Measurements from ENCODE around the gene LUC7L3.
"Not testable (repeated sequence)": the region's sequence is repeated elsewhere in the genome, so short reads cannot be mapped to it uniquely, and the experiment has no call there.

The LUC7L3 gene

DNA sequence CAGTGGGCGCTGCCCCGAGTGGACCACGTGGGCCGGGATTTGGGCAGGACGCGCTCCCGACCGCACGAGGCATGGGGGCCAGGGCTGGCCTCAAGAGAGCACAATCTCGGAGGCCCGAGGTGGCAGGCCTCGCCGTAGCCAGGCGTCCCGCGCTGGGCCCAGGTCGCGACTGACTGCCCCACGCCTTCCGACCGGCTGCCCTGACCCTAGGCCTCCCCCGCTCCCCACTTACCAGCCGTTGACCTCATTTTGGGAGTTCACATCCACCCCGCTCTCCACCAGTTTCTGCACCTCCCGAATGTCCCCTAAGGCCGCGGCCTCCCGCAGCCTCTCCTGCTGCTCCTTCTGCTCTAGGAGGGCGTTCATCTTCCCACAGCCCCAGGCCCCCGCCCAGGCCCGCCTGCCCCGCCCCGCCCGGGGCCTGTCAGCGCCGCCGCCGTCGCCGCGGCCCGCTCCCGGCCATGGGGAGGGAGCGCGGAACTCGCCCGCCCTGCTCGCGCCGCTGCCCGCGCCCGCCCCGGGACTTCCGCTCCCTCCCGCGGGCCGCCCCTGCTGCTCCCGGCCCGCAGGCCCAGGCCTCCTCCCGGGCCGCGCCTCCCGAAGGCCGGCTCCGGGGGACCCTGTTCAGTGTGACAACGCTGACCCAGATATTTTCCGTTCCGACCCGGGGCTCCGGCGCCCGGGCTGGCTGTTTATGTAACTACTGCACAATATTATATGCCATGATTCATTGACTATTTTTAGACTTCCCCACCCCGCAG lies 11.9 kb upstream of the LUC7L3 start, which contains the start of gene ANKRD40:
Gene ANKRD40 (minus strand): TSS at position 626 of the 761 bp plus-strand sequence. CDS start 260 bp downstream, at position 366.
- peak; percentile 88 for ATAC-seq (replicated peaks; ENCODE audit: extremely low read depth, poor library complexity, severe bottlenecking)
- Mint-ChIP-seq H3K27me3 (no peaks in the 10 kb centered on the region), H3K4me1 (peaks cover 33% of the 10 kb centered on the region)

DNA sequence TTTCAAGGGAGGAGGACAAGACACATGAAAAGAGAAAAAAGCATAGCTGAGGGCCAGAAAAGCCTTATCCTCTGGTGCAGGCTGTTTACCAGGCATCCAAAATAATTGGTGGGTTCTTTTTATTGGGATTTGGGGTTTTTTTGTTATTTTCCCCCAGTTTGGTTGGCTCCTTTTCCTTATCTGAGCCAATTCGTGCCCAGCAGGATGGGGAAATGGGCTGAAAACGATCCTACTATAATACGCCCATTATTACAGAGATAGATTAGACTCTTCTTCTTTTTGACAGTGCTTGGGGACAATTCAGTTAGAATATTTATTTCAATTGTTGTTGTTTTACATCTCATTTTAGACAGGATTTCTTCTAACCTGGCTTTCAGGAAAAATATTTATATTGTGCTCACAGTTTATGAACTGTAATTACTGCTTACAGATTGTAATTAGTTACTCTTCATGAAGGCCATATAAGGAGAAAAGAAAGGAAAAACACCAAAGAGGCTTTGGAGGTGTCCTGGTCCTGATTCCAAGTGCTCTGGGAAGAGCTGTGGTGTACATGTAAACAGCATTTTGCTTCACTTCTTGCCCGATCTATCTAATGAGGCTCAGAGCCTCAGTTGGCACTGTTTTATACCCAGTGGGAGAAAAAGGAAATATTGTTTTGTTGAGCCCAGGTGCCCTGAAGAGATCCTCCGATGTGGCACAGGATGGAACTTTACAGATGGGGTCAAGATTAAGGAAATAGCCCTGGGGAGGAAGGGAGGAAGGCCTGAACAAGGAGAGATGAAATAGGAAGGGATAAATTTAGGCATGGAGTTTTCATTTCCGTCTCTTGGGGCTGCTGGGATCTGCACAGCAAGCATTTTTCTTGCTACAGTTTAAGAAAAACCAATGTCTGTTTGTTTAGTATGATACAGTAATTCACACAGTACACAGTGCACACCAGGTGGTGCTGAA lies 11.1 kb upstream of the LUC7L3 start:
- ATAC-seq (replicated peaks; ENCODE audit: extremely low read depth, poor library complexity, severe bottlenecking) = no peak
- Mint-ChIP-seq H3K4me1 (peaks cover 30% of the 10 kb centered on the region), H3K27me3 (no peaks in the 10 kb centered on the region), H3K9me3 (no peaks in the 10 kb centered on the region), H3K36me3 (ENCODE audit: insufficient read depth) (peaks cover 19% of the 10 kb centered on the region), H3K4me3 (peak overlapping the region; percentile 93), H3K27ac (ENCODE audit: low read depth) (peak overlapping the region; percentile 97)
- DNase-seq (ENCODE audit: low spot score in 2 of 2) = no peak

More for the DNA sequence above, 11.9 kb upstream of the LUC7L3 start, which contains the start of gene ANKRD40:
- Mint-ChIP-seq H3K36me3 (ENCODE audit: insufficient read depth) (peaks cover 20% of the 10 kb centered on the region), H3K27ac (ENCODE audit: low read depth) (peak within 1 kb of the TSS; percentile 97), H3K9me3 (no peaks in the 10 kb centered on the region), H3K4me3 (peak within 1 kb of the TSS; percentile 93)
- DNase-seq (ENCODE audit: low spot score in 2 of 2) = peak; percentile 90 to 92

DNA sequence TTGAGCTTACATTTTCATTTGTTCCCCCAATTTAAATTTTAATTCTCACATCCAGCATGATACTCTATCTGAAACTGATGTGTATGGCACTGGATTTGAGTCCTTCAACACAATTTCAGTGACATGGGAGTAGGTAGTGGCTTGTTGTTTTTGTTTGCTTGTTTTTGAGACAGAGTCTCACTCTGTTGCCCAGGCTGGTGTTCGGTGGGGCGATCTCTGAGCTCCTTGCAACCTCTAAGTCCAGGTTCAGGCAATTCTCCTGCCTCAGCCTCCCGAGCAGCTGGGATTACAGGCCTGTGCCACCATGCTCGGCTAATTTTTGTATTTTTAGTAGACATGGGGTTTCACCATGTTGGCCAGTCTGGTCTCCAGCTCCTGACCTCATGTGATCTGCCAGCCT lies 10.3 kb upstream of the LUC7L3 start:
- Mint-ChIP-seq H3K4me1 (peaks cover 23% of the 10 kb centered on the region), H3K27ac (ENCODE audit: low read depth) (peak overlapping the region; percentile 97), H3K36me3 (ENCODE audit: insufficient read depth) (peaks cover 16% of the 10 kb centered on the region), H3K4me3 (peak overlapping the region; percentile 93)
- not testable (repeated sequence) for ATAC-seq (replicated peaks; ENCODE audit: extremely low read depth, poor library complexity, severe bottlenecking); DNase-seq (ENCODE audit: low spot score in 2 of 2); H3K27me3 Mint-ChIP-seq; H3K9me3 Mint-ChIP-seq

DNA sequence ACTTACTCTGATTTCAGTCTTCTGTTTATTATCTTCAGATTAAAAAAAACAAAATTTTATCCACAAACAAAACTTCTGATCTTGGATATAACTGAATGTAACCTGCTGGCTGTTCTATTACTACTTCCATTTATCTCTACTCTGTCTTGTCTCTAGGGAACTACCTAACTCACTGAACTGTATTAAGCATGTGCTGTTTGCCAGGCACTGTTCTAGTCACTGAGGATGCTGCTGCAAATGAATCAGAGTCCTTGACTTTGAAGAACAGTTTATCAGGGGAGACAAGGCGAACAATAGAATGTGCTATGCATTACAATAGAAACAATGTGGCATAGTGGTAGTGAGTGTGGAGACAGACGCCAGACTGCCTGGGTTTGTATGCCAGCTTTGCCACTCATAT lies 9.4 kb upstream of the LUC7L3 start:
- Mint-ChIP-seq H3K36me3 (ENCODE audit: insufficient read depth) (peaks cover 16% of the 10 kb centered on the region), H3K4me3 (no peak overlapping the region), H3K27me3 (no peaks in the 10 kb centered on the region), H3K4me1 (peaks cover 17% of the 10 kb centered on the region), H3K27ac (ENCODE audit: low read depth) (no peak overlapping the region), H3K9me3 (no peaks in the 10 kb centered on the region)
- no peak for DNase-seq (ENCODE audit: low spot score in 2 of 2)
- ATAC-seq (replicated peaks; ENCODE audit: extremely low read depth, poor library complexity, severe bottlenecking) = no peak

DNA sequence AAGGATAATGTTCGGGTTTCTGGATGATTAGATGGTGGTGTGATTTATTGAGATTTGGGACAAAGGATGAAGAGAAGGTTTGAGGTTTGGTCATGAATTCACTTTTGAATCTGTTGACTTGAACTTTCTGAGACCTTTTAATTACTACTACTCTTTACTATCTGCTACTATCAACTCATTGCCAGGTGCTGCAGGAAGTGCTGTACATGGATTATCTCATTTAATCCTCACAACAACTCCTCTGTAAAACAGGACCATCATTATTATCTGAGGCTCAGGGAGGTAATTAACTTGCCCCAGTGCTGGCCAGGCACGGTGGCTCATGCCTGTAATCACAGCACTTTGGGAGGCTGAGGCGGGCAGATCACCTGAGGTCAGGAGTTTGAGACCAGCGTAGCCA lies 8.8 kb upstream of the LUC7L3 start:
- H3K4me3 Mint-ChIP-seq = no peak overlapping the region
- H3K4me1 Mint-ChIP-seq = peaks cover 15% of the 10 kb centered on the region
- no peaks in the 10 kb centered on the region for H3K9me3 Mint-ChIP-seq
- no peaks in the 10 kb centered on the region for H3K27me3 Mint-ChIP-seq
- ATAC-seq (replicated peaks; ENCODE audit: extremely low read depth, poor library complexity, severe bottlenecking) = no peak
- no peak overlapping the region for H3K27ac Mint-ChIP-seq (ENCODE audit: low read depth)
- no peak for DNase-seq (ENCODE audit: low spot score in 2 of 2)
- peaks cover 16% of the 10 kb centered on the region for H3K36me3 Mint-ChIP-seq (ENCODE audit: insufficient read depth)

DNA sequence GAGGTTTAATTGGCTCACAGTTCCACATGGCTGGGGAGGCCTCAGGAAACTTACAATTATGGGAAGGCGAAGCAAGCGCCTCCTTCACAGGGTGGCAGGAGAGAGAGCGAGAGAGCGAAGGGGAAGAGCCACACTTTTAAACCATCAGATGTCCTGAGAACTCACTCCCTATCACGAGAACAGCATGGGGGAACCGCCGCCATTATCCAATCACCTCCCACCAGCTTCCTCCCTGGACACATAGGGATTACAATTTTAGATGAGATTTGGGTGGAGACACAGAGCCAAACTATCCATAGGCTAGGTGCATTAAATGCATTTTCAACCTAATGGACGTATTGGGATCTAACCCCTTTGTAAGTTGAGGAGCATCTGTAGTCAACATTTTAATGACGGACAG lies 6.8 kb upstream of the LUC7L3 start:
- no peak overlapping the region for H3K27ac Mint-ChIP-seq (ENCODE audit: low read depth)
- DNase-seq (ENCODE audit: low spot score in 2 of 2) (no peak), ATAC-seq (replicated peaks; ENCODE audit: extremely low read depth, poor library complexity, severe bottlenecking) (no peak)
- H3K4me1 Mint-ChIP-seq = peaks cover 14% of the 10 kb centered on the region
- H3K4me3 Mint-ChIP-seq = no peak overlapping the region
- no peaks in the 10 kb centered on the region for H3K9me3 Mint-ChIP-seq
- H3K36me3 Mint-ChIP-seq (ENCODE audit: insufficient read depth) = peaks cover 11% of the 10 kb centered on the region
- no peaks in the 10 kb centered on the region for H3K27me3 Mint-ChIP-seq

DNA sequence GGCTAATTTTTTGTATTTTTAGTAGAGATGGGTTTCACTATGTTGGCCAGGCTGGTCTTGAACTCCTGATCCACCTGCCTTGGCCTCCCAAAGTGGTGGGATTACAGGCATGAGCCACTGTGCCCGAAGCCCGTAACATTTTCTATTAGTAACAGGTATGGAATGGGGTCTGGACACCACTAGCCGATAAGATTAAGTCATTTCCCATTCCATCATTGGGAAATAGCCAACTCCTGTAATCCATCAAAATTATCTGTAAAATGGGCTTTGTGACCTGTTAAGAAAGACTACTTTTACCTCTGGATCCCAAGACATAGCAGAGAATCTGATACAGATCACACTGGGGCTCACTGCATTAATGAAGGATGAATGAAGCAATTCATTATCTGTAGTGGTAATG lies 3.9 kb upstream of the LUC7L3 start:
- Mint-ChIP-seq H3K4me1 (peaks cover 11% of the 10 kb centered on the region), H3K27me3 (no peaks in the 10 kb centered on the region), H3K27ac (ENCODE audit: low read depth) (no peak overlapping the region), H3K4me3 (no peak overlapping the region), H3K9me3 (no peaks in the 10 kb centered on the region), H3K36me3 (ENCODE audit: insufficient read depth) (peaks cover 12% of the 10 kb centered on the region)
- ATAC-seq (replicated peaks; ENCODE audit: extremely low read depth, poor library complexity, severe bottlenecking) (no peak), DNase-seq (ENCODE audit: low spot score in 2 of 2) (no peak)

DNA sequence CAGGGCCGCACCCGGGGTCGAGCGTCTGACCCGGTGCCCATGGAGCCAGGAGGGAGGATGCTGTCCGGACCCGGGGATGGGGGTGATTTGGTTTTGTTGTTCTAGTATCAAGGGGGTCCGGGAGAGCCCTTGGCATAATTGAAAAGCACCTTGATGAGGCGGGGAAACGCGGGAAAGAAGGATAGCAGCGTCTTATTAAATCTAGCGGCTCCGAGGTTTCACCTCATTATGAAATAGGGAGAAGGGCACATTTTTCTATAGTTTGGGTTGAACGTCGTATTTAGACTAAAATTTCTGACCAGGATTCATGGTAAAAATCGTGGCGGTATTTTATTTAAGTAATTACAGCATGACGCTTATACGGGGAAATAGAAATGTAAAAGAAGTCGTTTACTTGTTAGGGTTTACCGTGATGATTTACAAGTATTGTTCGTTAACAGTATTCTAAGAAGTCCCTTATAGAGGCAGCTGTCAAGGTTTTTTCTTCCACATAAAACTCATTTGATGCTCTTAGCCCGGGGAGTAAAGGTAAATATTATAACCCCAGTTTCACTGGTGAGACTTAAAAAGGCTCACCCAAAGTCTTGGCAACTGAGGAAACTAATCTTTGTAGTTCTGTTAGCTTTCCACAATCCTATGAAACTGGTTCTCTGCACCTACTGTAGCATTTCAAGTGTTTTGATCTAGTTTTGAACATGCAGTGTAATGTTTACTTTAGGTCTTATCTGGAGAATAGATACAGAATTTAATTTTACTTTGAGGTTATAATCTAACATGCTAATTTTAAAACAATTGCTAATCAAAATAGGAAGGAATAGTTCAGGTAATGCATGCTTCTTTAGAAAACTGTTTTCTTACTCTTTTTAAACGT lies 756 bp downstream of the LUC7L3 start:
- ATAC-seq (replicated peaks; ENCODE audit: extremely low read depth, poor library complexity, severe bottlenecking) (no peak), DNase-seq (ENCODE audit: low spot score in 2 of 2) (no peak)
- Mint-ChIP-seq H3K27me3 (no peaks in the 10 kb centered on the region), H3K36me3 (ENCODE audit: insufficient read depth) (peaks cover 19% of the 10 kb centered on the region), H3K9me3 (no peaks in the 10 kb centered on the region), H3K4me1 (peaks cover 32% of the 10 kb centered on the region), H3K4me3 (peak overlapping the region; percentile 97), H3K27ac (ENCODE audit: low read depth) (peak overlapping the region; percentile 97)

DNA sequence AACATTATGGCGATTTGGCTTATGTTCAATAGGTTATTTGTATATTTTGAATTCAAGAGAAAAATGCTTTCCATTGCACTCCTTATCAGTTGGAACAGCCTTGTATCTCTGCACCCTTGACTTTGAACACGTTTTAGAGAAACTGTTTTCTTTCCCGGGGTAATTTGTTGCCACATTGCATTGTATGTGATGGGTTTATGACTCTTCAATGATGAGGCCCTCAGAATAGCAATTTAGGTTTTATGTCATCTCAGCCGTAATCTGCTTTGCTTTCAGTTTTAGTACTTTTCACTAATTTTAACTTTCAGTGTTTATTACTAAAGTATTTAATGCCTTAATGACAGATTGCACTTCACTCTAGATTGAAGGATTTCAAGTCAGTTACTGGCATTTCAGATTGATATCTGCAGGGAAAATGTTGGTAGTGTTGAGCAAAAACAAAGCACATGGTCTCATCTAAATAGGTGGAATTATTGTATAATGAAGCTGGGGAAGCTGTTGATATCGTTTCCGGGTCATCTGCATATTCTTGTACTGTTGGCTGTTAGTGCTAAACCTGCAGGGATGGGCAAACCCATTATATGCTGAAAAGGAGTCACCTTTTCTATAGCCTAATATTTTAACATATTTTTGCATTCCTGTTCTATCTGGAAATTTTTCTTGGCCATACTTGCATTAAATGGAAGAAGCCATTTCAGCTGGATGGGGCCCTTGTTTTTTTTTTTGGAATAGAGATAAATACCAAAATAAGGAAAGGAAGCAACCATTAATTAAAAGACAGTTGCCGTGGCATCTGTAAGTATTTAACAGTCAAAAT lies 2.0 kb downstream of the LUC7L3 start:
- no peak for ATAC-seq (replicated peaks; ENCODE audit: extremely low read depth, poor library complexity, severe bottlenecking)
- H3K27me3 Mint-ChIP-seq = no peaks in the 10 kb centered on the region
- peaks cover 21% of the 10 kb centered on the region for H3K36me3 Mint-ChIP-seq (ENCODE audit: insufficient read depth)
- no peaks in the 10 kb centered on the region for H3K9me3 Mint-ChIP-seq
- H3K4me1 Mint-ChIP-seq = peaks cover 38% of the 10 kb centered on the region
- peak overlapping the region; percentile 97 for H3K4me3 Mint-ChIP-seq
- no peak for DNase-seq (ENCODE audit: low spot score in 2 of 2)
- peak overlapping the region; percentile 97 for H3K27ac Mint-ChIP-seq (ENCODE audit: low read depth)

DNA sequence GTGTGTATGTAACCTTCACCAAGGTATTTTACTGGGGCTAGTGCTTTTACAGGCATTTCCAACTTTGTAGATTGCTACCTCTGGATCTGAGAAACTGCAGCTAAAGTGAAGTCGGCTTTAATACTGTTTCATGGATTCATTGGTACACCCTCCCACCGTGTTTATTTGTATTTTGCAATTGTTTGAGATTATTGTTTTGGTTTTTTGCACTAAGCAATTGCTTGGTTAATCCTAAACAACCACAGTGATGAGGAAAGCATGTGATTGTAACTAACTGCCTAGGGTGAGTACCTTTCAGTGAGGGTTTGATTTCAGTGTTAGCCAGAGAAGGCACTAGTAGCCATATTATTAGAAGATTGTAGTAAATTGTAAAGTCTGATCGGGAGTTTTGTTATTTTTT lies 3.3 kb downstream of the LUC7L3 start:
- peaks cover 24% of the 10 kb centered on the region for H3K36me3 Mint-ChIP-seq (ENCODE audit: insufficient read depth)

DNA sequence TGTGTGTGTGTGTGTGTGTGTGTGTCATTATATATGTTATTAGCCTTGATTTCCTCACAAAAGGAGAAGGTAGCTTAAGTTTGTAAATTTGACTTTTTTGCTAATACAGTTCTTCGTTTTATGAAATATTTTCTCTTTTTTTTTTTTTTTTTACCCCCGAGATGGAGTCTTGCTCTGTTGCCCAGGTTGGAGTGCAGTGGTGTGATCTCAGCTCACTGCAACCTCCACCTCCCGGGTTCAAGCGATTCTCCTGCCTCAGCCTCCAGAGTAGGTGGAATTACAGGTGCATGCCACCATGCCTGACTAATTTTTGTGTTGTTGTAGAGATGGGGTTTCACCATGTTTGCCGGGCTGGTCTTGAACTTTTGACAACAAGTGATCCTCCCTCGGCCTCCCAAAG lies 5.2 kb downstream of the LUC7L3 start:
- peaks cover 66% of the 10 kb centered on the region for H3K4me1 Mint-ChIP-seq
- not testable (repeated sequence) for DNase-seq (ENCODE audit: low spot score in 2 of 2); H3K9me3 Mint-ChIP-seq; H3K27ac Mint-ChIP-seq (ENCODE audit: low read depth); ATAC-seq (replicated peaks; ENCODE audit: extremely low read depth, poor library complexity, severe bottlenecking); H3K4me3 Mint-ChIP-seq; H3K27me3 Mint-ChIP-seq
- peaks cover 17% of the 10 kb centered on the region for H3K36me3 Mint-ChIP-seq (ENCODE audit: insufficient read depth)

More for the DNA sequence above, 3.3 kb downstream of the LUC7L3 start:
- H3K9me3 Mint-ChIP-seq = no peaks in the 10 kb centered on the region
- peak overlapping the region; percentile 97 for H3K27ac Mint-ChIP-seq (ENCODE audit: low read depth)
- no peak for ATAC-seq (replicated peaks; ENCODE audit: extremely low read depth, poor library complexity, severe bottlenecking)
- H3K4me1 Mint-ChIP-seq = peaks cover 50% of the 10 kb centered on the region
- no peaks in the 10 kb centered on the region for H3K27me3 Mint-ChIP-seq
- H3K4me3 Mint-ChIP-seq = peak overlapping the region; percentile 97
- no peak for DNase-seq (ENCODE audit: low spot score in 2 of 2)
